GM18498 (cell line): ENCODE data around the gene MYH4.

ENCODE experiments used
- ATAC-seq: cut with Tn5 transposase; IDR thresholded peaks from one replicate; pipeline ENCODE4 v1.9.1; 2021; ENCODE audit warnings: mild to moderate bottlenecking, moderate library complexity; ENCODE audit not compliant: unreplicated experiment

MYH4 gene

GRCh38 chr17:10469459-10469858, at the start of gene MYH4:
TSS of gene MYH4 (minus strand) at chr17:10469559. CDS start at chr17:10466745, 2,814 bp downstream.
- no peak for ATAC-seq

- ATAC-seq, result no peak
These were observed 49.1 kb upstream of the MYH4 start, which contains the start of gene MYH1 for GRCh38 chr17:10518271-10519037. TSS of gene MYH1 (minus strand) at chr17:10518542. CDS start at chr17:10516642, 1,900 bp downstream.

GRCh38 chr17:10516638-10517037, 47.3 kb upstream of the MYH4 start:
- ATAC-seq, result no peak

- ATAC-seq, result no peak
These were observed 46.7 kb upstream of the MYH4 start for GRCh38 chr17:10516065-10516464.

- no peak for ATAC-seq
These were observed 44.1 kb upstream of the MYH4 start for GRCh38 chr17:10513299-10514067.

- no peak for ATAC-seq
These were observed 43.5 kb upstream of the MYH4 start for GRCh38 chr17:10512856-10513255.

- no peak for ATAC-seq
These were observed 30.6 kb upstream of the MYH4 start for GRCh38 chr17:10499950-10500349.

- no peak for ATAC-seq
These were observed 22.6 kb upstream of the MYH4 start for GRCh38 chr17:10492004-10492403.

- no peak for ATAC-seq
These were observed 12.9 kb upstream of the MYH4 start for GRCh38 chr17:10482252-10482651.

- no peak for ATAC-seq
These were observed 8.3 kb upstream of the MYH4 start for GRCh38 chr17:10477701-10478100.

GRCh38 chr17:10474536-10474935, 5.2 kb upstream of the MYH4 start:
- ATAC-seq, result no peak

GRCh38 chr17:10471858-10472257, 2.5 kb upstream of the MYH4 start:
- ATAC-seq, result no peak

- ATAC-seq, result no peak
These were observed 6.0 kb downstream of the MYH4 start for GRCh38 chr17:10463402-10463801.

GRCh38 chr17:10460062-10460461, 9.3 kb downstream of the MYH4 start:
- no peak for ATAC-seq

GRCh38 chr17:10458701-10459100, 10.7 kb downstream of the MYH4 start:
- no peak for ATAC-seq

GRCh38 chr17:10457952-10458351, 11.4 kb downstream of the MYH4 start:
- no peak for ATAC-seq

- no peak for ATAC-seq
These were observed 22.1 kb downstream of the MYH4 start for GRCh38 chr17:10447026-10447931.

- no peak for ATAC-seq
These were observed 29.5 kb downstream of the MYH4 start for GRCh38 chr17:10439816-10440215.

- no peak for ATAC-seq
These were observed 34.3 kb downstream of the MYH4 start for GRCh38 chr17:10435096-10435495.

GRCh38 chr17:10429421-10430045, 39.8 kb downstream of the MYH4 start:
- no peak for ATAC-seq

- ATAC-seq, result no peak
These were observed 40.6 kb downstream of the MYH4 start for GRCh38 chr17:10428781-10429180.
